Airway epithelial cell (primary cell): ENCODE results near the gene RWDD4. TPM values are rescaled to one million over a fixed set of nuclear protein-coding genes. Genes with fewer than 3 reads are reported as not detected.

Experiments
- total RNA-seq: library from RNA; depleted of rRNA; stranded (reverse); fragments of >200 nt; gene quantifications from 2 replicates; pipeline ENCODE4 v1.2.3, GENCODE V29; 2015

Gene RWDD4
- 31.0 and 34.1 TPM in 2 replicates for total RNA-seq

DNA sequence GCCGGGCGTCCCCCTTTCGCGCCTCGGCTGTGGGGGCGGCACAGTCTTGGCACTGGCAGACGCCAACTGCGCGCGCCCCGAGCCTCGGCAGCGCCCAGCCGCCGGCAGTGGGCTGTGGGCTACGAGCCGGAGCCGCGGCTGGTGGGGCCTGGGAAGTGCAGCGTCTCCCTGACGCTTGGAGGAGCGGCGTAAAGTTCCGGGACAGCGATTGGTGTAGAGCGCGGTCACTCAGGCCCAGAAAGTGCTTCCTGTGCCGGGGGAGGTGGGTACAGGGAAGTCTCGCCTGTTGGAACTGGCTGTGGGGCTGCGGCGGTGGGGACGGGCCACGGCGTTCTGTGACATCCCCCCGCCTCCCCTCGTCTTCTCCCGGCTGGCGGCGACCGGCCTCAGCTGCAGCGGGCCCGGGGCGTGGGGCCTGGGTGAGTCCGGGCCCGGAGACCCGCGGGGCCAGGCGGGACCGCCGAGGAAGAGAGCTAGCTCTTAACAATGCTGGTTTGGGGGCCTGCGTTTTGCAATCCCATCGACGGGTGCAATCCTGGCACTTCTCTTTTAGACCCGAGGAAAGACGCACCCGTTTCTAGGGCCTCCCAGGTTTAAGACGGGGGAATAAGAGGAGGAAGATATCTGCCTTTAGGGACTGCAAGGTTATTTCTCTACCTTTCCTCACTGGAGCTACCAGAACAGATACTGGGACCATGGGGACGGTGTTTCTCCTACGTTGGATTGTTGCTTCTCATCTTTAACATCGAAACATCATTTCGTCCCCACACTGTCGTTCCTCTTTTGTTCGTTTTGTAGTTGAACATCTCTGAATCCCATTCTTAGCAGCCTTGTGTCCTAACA, at the start of gene RWDD4, which contains the start of gene TRAPPC11:
TSS of gene RWDD4 (minus strand) at position 157 of the 843 bp plus-strand sequence. CDS start 233 bp downstream, outside the sequence.
TSS of gene TRAPPC11 (plus strand) at position 265 of the 843 bp plus-strand sequence. CDS start 4,575 bp downstream, outside the sequence.

Other genes with a start within 250 kb of the RWDD4 start
- 15.2 and 15.5 TPM in 2 replicates for gene CDKN2AIP, start 214.5 kb downstream of the RWDD4 start, total RNA-seq
- 20.0 and 24.2 TPM in 2 replicates for gene ING2, start 154.1 kb downstream of the RWDD4 start, total RNA-seq
- gene TRAPPC11, start 108 bp upstream of the RWDD4 start, total RNA-seq: 28.9 and 31.7 TPM in 2 replicates
- gene STOX2, start 246.1 kb upstream of the RWDD4 start, total RNA-seq: 3.1 and 4.2 TPM in 2 replicates